Globus pallidus (tissue), 1 donor: ENCODE measurements around the gene AFM.

Source experiments
- DNase-seq: peaks from one replicate; pipeline ENCODE4 v3.0.0-alpha.2; 2015; ENCODE audit warnings: low spot score

AFM gene, protein sequence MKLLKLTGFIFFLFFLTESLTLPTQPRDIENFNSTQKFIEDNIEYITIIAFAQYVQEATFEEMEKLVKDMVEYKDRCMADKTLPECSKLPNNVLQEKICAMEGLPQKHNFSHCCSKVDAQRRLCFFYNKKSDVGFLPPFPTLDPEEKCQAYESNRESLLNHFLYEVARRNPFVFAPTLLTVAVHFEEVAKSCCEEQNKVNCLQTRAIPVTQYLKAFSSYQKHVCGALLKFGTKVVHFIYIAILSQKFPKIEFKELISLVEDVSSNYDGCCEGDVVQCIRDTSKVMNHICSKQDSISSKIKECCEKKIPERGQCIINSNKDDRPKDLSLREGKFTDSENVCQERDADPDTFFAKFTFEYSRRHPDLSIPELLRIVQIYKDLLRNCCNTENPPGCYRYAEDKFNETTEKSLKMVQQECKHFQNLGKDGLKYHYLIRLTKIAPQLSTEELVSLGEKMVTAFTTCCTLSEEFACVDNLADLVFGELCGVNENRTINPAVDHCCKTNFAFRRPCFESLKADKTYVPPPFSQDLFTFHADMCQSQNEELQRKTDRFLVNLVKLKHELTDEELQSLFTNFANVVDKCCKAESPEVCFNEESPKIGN

DNA sequence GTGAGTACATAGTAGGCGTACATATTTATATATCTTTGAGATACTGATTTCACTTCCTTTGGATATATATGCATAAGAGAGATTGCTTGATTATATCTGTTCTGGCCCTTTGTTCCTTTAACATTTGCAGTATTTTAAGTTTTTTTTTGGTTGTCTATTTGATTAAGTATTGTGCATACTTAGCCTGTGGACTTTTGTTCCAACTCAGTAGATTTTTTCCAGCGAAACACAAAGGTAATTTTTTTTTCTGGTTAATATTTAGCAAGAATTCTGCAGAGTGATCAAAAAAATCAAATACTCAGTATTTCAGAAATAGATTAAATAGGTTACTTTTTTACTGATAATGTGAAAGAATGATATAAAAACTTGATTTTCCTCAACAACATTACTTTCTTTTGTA, at the start of gene AFM:
TSS of gene AFM (plus strand) at position 388 of the 400 bp plus-strand sequence. CDS start 31 bp downstream, outside the sequence.
- DNase-seq: no peak

DNA sequence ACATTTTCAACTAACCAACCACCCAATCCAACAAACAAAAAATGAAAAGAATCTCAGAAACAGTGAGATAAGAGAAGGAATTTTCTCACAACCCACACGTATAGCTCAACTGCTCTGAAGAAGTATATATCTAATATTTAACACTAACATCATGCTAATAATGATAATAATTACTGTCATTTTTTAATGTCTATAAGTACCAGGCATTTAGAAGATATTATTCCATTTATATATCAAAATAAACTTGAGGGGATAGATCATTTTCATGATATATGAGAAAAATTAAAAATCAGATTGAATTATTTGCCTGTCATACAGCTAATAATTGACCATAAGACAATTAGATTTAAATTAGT, 49.8 kb upstream of the AFM start:
- DNase-seq: no peak

DNA sequence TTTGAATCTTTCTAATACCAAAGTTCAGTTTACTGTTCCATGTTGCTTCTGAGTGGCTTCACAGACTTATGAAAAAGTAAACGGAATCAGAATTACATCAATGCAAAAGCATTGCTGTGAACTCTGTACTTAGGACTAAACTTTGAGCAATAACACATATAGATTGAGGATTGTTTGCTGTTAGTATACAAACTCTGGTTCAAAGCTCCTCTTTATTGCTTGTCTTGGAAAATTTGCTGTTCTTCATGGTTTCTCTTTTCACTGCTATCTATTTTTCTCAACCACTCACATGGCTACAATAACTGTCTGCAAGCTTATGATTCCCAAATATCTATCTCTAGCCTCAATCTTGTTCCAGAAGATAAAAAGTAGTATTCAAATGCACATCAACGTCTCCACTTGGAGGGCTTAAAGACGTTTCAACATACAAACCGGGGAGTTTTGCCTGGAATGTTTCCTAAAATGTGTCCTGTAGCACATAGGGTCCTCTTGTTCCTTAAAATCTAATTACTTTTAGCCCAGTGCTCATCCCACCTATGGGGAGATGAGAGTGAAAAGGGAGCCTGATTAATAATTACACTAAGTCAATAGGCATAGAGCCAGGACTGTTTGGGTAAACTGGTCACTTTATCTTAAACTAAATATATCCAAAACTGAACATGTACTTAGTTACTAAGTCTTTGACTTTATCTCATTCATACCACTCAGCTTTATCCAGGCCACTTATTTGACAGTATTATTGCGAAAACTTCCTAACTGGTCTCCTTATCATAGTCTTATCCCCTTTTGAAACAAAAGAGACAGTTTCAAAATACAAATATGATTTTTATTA, 49.2 kb upstream of the AFM start:
- no peak for DNase-seq

DNA sequence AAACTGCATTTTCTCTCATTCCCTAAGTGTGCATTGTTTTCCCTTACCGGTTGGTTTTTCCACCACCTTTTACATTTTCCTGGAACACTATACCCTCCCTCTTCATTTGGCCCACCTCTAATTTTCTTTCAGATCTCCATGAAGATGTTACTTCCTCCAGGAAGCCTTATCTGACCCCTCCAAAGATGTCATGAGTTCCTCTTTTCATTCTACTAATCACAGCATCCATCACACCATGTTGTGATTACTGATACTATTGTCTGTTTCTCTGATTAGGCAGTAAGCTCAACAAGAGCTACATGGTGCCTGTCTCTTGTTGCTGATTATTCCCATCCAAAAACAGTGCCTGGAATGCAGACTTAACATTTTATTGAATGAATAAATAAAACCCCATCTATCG, 48.4 kb upstream of the AFM start:
- DNase-seq: no peak

DNA sequence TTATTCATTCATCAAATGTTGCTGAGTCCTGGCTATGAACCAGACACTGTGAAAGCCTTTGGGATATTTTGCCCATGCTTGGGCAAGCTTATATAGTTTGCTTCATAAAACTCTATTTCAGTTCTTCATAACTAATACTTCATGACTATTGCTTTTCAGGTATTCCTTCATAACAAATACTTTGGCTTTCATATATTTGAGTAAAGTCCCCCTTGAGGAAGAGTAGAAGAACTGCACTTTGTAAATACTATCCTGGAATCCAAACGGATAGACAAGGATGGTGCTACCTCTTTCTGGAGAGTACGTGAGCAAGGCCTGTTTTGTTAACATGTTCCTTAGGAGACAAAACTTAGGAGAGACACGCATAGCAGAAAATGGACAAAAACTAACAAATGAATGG, 47.2 kb upstream of the AFM start:
- no peak for DNase-seq

DNA sequence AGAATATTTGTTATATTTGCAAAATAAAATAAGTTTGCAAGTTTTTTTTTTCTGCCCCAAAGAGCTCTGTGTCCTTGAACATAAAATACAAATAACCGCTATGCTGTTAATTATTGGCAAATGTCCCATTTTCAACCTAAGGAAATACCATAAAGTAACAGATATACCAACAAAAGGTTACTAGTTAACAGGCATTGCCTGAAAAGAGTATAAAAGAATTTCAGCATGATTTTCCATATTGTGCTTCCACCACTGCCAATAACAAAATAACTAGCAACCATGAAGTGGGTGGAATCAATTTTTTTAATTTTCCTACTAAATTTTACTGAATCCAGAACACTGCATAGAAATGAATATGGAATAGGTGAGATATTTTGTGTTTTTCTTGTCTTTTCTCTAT, 45.6 kb upstream of the AFM start, which contains the start of gene AFP:
TSS of gene AFP (plus strand) at position 238 of the 400 bp plus-strand sequence. CDS start at position 280, 42 bp downstream.
- DNase-seq: no peak

DNA sequence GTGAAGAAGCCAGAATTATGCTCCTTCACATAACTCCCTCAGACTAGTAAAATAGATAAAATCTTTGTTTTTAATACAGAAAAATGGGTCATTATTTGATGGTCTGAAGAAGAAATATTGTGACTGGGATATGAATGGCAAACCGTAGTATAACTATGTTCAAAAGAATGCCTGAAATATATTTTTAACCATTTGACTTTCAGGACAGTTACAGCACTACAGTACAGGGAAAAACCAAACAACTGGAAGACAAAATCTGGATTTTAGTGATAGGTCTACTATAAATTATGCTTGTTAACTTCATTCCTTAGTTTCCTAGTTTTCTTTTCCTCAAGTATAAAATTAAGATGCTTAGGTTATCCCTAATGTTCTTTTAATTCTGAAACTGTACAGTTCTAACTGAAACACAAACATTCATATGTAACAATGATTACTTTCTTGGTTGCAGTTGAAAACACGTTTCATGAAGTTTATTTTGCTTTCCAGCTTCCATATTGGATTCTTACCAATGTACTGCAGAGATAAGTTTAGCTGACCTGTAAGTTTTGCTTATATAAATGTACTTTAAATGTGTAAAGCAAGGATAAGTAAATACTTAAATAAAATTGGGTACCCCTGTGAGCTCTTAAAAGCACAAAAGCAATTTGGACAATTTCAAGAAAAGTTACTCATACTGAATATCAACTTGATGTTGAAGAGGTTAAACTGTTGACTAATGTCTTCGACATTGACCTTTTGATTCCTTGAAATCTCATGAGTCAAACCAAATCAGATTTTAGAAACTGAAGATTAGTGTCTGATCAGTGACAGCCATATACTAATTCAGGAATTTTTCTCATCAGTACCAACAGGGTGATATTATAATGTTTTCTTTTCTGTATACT, 44.6 kb upstream of the AFM start:
- DNase-seq: no peak

DNA sequence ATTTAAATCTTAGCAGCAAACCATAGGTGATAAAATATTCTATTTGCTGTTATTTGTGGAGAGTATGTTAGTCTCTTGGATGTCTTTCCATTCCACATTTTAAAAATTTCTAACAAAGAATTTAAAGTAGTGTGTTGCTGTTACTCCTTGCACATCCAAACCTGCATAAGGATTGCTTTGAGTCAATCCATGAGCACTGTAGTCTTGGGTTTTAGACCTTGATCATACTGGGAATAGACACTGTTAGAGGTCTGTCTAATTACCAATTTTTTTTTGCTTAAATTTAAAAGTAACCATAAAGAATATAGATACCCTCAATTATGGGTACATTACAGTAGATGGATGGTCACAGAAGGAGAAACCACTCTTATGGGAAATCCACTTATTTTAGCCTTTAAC, 44.0 kb upstream of the AFM start:
- no peak for DNase-seq

DNA sequence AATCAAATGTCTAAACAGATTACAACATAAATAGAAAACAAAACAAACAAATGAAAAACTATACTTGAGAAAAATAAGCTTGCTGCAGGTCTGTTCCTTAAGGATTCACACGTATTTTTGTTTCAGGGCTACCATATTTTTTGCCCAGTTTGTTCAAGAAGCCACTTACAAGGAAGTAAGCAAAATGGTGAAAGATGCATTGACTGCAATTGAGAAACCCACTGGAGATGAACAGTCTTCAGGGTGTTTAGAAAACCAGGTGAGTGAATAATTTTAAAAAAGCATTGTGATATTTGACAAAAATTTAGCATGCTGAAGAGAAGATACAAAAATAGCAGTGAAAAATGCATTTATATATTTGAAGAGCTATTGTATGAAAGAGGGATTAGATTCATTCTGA, 43.5 kb upstream of the AFM start:
- DNase-seq: no peak

DNA sequence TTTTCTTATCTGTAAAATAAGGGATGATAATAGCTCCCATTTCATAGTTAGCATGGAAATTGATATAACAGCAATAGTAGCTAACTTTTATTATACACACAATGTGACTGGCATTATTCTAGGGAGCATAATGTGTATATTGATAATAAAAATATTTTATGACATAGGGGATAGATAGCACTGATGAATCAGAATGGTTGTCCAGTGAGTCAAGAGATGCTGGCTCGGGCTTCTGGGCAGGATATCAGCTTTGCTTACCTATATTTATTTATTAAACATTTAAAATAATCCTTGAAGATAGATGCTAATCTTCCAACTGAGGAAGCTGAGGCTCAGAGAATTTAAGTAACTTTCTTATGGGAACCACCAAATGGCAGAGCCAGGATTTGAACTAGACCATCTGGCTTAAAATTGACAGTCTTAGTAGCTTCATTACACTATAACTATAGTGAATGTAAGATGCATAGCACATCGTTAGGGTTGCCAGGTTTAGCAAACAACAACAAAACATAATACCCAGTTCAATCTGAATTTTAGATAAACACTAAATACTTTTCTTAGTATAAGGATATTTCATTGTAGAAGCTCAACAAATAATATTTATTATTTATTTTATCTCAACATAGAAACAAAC, 42.8 kb upstream of the AFM start:
- DNase-seq: no peak

DNA sequence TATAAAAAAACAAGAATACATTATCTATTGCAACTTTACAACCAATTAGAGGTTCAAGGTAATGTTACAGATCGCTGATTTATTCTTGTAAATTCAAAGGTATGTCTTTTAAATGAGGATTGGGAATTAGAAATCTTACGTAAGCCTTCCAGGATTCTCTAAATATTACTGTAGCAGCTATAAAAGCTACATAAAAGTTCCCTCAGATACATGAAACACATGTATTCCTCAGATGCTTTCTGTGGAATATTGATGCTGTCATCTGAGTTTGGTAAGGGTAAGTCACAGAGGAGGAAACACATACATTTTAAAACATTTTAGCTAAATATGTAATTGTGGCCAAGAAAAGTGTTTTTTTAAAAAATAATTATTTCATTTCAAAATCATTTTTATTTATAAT, 42.1 kb upstream of the AFM start:
- no peak for DNase-seq

DNA sequence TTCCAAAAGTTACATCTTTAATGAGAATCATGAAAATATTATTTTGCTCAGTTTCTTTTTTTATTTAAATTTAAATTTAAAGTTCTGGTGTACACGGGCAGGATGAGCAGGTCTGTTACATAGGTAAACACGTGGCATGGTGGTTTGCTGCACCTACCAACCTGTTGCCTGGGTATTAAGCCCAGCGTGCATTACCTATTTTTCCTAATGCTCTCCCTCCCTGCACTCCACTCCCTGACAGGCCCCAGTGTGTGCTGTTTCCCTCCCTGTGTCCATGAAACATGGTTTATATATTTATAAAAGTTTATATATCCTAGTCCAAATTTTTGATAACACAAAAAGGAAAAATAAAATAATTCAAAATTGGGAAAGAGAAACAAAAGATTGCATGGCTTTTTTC, 41.6 kb upstream of the AFM start:
- DNase-seq: no peak

DNA sequence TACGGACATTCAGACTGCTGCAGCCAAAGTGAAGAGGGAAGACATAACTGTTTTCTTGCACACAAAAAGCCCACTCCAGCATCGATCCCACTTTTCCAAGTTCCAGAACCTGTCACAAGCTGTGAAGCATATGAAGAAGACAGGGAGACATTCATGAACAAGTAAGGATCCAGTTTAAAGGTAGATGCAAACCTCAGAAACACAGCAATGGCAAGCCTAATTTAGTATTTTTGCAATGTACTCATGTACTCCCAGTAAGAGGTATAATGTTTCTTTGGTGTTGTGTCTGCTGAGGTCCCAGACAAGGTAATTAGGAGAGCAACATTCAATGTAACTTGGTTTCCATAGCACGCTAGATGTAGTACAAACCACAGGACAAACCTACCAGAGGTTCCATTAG, 40.9 kb upstream of the AFM start:
- no peak for DNase-seq

DNA sequence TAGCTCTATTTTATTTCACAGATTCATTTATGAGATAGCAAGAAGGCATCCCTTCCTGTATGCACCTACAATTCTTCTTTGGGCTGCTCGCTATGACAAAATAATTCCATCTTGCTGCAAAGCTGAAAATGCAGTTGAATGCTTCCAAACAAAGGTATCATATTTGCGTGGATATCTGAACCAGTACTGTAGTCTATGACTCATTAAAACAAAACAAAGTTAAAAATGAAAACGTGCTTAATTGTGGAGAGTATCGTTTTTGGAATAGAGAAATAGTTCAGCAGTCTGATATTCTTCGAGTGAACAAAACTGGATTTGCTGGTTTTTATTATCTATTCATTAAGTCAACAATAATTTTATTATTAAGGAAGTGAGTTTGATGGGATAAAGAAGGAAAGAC, 39.3 kb upstream of the AFM start:
- DNase-seq: no peak

DNA sequence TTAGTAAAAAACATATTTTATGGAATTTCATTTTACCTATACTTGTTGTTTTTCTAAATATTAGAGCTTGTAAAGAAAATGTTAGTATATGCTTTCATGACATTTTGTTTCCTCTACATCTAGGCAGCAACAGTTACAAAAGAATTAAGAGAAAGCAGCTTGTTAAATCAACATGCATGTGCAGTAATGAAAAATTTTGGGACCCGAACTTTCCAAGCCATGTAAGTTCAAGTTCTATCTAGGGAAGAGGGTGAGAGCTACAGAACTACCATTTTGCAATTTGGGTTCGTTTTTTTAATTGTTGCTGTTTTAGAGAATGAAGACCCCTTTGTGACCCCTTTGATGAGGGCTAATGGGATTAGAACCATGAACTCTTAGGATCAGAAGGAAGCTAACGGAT, 38.3 kb upstream of the AFM start:
- no peak for DNase-seq

DNA sequence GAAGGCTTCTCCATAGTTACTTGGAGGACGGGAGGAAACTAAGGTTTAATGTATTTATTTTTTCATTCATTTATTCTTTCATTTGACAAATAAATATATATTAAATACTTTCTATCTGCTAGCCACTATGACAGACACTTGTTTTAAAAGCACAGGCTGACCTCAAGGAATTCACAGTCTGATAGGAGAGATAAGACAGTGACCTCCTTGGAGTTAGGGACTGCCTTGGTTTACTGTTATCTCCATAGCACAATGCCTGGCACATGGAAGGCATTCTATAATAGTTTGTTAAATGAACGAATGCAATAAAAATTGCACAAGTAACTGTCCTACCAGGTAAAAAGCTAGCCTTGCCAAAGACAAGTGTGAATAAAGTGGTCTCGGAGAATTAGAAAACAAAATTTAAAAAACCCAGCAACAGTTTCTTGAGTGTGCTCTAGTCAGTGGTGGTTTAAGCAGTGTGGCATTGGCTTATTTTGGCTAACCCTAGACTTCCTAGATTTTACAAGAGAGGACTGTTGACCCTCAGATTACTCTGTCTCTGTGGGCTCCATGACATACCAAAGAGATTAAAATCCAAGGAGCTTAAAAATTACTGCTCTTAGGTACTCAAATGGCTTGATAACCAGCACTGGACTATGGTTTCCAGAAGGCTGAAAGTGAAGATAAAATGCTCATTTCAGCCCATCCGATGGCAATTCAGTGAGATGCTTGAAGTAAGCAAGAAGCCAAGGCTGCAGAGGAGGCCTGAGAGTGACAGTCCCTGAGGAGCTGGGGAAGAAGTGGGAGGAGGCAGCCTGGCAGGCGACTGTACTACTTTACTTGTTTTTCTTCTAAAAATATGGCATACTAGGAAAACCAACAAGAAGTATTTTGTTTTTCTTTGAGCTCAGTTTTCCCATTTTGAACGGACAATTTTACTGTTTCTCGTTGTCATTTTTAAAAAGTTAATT, 35.9 kb upstream of the AFM start:
- no peak for DNase-seq

DNA sequence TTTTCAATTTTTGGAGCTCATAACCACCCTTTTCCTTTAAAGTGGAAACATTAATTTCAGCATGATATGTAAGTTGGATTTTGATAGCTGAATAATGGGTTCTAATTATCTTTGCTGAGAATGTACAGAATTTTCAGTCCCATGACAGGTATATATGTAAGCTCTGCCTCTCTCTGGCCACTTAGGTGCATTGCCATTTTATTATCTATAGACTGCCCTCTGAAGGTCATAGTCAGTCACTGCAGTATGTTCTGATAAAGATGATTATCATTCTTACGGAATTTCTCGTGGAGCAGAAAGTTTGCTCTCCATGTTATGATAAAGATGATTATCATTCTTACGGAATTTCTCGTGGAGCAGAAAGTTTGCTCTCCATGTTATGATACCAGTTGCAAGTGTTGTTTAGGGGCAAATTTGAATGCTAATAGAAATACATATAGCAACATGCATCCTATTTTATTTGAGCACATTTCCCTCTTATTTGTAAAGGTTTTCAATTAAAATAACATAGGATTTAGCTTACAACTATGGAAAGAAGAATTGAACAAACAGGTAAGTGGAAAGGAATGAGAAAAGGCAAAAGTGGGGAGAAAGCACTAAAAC, 35.1 kb upstream of the AFM start:
- DNase-seq: peak; percentile 47

DNA sequence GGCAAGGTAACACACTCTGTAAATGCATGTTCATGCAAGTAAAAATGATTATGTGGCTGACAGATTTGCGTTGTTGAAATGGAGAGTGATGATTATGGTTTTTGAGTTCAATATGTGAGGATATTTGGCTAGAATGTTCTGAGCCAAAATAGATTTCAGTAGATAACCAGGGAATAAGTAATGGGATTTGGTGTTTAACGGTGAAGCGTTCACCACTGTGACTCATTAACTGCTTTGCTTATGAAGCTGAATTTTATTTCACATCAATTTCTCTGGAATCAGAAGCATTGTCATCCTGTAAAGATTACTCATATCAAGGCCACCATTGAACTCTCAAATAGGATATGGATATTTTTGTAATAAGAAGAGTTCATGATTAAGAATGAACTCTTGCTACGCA, 33.9 kb upstream of the AFM start:
- no peak for DNase-seq

DNA sequence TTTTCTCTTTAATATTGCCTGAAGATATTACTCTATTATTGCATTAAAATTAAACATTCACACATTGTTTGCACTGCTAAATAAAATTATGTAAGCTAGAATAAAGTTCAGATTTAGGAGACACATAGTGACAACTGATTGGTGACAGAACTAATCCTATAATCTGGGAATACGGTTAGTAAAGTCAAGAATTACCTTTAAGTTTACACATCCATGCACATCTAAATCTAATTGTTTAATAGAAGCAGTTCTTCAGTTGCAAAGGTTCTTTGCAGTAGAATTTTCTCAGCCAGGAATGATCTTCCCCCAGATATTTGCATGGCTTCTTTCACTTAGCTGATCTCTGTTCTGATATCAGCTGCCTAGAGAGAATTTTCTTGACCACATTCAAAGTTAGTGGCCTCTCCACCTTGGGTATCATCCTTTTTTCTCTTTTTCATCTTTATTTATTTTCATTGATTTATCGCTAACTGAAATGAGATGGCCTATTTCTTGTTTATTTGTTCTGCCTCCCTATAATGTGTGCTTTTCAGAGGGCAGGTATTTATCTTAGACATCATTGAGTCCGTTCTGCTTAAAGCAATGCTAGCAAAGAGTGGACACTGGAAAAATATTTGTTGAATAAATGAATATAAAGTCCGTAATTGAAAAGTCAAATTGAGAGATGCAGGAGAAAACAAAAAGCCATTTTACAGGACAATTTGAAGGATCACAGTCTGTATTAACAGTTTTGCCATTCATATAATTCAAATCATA, 32.9 kb upstream of the AFM start:
- DNase-seq: no peak
